ENCODE data around the gene OR52B6.
"Not testable (repeated sequence)": the region's sequence is repeated elsewhere in the genome, so short reads cannot be mapped to it uniquely, and the experiment has no call there.

OR52B6 gene, protein sequence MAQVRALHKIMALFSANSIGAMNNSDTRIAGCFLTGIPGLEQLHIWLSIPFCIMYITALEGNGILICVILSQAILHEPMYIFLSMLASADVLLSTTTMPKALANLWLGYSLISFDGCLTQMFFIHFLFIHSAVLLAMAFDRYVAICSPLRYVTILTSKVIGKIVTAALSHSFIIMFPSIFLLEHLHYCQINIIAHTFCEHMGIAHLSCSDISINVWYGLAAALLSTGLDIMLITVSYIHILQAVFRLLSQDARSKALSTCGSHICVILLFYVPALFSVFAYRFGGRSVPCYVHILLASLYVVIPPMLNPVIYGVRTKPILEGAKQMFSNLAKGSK

DNA sequence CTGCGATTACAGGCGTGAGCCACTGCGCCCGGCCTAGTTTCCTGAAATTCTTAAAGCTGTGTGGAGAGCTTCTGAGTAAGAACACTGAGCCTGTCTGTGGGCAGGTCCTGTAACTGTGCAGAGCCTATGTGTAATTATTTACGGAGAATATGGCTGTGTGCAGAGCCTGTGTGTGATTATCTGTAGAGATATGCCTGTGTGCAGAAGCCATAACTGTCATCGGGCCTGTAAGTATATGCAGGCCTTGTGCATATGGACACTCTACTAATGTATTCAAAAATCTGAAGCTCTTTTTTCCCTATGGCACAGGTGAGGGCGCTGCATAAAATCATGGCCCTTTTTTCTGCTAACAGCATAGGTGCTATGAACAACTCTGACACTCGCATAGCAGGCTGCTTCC, at the start of gene OR52B6:
Gene OR52B6, plus strand, starts transcription at position 301 of the 400 bp plus-strand sequence. Its CDS starts 0 bp downstream, at position 301.
- in situ Hi-C loops (cut with MboI; ENCODE audit: low sequenced_read_pairs), result no loop called here

DNA sequence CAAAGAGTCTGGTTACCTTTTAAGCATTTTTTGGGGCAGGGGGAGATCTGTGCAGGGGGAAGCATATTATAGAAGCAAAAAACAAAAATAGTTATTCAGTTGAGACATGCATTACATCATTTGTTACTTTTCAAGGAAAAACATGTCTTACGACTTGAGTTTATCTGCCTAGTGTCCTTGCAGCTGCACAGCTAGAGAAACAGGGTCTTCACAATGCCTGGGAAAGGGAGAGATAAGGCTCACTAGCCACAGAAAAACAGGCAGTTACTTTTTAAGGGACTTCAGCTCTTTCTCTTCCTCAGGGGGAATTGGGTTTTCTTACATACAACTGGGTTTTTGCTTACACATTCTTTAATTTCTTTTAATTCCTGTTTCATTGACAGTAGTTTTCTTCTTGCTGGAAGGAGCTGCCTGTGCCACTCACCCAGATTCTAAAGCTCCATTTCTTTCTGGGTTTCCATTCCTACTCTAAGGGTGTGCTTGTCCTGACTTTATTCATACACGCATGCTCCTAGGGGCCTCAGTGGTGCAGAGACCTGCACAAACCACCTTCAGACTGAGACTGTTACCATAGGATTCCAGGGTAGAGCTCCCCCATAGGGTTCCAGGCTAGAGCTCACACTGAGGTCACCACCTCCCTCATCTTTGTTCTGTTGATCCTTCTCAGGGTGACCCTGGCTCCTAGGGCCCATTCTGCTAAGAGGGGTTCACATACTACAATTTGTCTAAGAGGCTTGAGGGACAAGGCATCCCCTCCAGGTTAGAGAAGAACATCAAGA, 49.4 kb upstream of the OR52B6 start:
- in situ Hi-C loops (cut with MboI; ENCODE audit: low sequenced_read_pairs), result no loop called here

DNA sequence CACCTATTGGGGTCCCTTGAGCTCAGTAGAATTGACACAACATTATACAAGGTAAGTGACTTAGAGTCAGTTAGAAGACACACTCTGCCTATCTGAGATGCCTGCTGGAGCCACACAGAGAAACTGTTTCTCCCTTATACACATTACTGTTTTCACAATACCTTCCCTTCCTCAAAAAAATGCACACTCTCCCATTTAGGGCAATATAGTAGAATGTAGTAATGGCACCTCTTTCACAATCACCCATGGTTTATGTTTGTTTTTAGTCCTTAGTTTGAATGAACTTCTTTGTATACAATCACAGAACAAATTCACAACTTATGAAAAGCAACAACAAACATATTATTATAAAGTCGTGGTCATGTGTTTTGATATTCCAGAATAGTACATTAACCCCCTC, 46.6 kb upstream of the OR52B6 start:
- in situ Hi-C loops (cut with MboI; ENCODE audit: low sequenced_read_pairs), result no loop called here

DNA sequence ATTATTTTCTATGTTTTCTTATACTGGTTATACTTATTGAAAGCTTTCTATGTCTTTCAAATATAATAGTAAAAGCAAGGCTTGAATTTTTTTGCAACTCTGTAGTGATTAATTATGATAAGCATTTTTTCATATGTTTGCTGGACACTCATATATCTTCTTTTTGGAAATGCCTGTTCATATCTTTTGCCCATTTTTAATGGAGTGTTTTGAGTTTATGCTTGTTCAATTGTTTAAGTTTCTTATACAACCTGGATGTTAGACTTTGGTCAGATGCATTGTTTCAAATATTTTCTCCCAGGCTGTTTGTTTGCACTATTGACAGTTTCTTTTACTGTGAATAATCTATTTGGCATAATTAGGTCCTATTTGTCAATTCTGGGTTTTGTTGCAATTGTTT, 44.2 kb upstream of the OR52B6 start:
- in situ Hi-C loops (cut with MboI; ENCODE audit: low sequenced_read_pairs), result no loop called here

DNA sequence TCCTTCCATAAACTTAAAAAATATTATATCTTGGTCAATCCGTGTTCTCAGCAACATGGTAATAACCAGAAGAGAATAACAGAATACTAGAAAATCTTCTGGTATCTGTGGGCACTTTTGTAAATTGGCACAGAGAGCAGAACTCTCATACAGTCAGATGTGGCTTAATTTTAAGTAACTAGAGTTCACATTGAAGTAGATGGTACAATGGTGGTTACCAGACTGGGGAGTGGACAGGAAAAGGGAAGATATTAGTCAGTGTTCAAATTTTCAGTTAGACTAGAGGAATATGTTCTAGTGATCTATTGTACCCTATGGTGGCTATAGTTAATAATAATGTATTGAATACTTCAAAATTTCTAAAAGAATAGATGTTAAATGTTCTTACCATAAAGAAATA, 39.2 kb upstream of the OR52B6 start:
- in situ Hi-C loops (cut with MboI; ENCODE audit: low sequenced_read_pairs), result no loop called here

DNA sequence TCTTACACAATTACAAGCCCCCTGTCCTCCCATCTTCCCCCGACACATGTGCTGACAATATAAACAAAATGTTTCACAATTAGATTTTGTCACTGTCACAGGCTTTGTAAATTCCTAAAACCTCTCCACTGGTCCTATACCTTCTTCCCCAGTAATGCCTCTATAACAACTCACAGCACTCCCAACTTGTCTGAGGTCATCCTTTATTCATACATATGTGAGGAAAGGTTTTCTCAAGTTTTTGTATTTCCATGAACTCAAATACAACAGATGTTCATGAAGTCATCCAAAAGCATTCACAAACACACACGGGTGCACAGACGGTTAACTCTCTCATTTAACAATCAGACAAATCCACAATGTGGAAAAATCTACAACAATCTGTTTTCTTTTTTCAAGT, 34.2 kb upstream of the OR52B6 start:
- in situ Hi-C loops (cut with MboI; ENCODE audit: low sequenced_read_pairs), result no loop called here

DNA sequence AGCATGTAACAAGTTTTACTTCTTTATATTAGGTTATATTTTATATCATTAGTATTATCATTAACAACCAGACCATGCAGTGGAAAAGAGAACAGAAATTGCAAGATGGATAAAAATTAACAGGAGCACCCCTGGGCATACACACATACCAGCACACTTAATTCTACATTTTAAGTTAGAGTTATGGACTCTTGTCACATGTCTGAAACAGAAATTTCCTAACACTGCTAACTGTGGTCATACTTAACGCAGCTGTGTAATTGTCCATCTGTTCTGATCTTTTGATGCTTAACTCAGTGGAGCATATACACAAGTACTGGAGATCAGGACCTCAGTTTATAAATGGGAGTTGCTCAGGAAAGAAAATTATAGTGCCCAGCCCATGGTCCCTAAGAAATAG, 32.7 kb upstream of the OR52B6 start:
- in situ Hi-C loops (cut with MboI; ENCODE audit: low sequenced_read_pairs), result no loop called here

DNA sequence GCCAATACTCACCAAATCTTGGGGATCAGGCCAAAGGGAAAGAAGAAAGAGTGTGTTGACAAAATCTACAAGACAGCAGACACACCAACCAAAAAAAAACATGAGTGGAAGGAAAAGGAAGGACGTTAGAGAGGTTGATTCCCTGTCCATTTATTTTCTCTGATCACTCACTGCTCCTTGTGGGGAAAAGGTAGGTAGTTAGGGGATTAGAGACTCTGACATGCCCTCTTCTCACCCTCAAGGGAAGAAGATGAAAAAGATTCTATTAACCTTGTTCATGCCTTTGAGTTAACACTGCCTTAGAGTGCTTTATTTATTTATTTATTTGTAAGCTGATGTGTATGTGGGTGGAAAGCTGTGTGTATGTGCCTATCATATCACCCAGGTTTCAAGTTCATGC, 32.2 kb upstream of the OR52B6 start, which contains the start of gene OR52H1:
Gene OR52H1, minus strand, starts transcription at position 101 of the 400 bp plus-strand sequence. CDS start 3,035 bp downstream, outside the sequence.
- in situ Hi-C loops (cut with MboI; ENCODE audit: low sequenced_read_pairs), result no loop called here

DNA sequence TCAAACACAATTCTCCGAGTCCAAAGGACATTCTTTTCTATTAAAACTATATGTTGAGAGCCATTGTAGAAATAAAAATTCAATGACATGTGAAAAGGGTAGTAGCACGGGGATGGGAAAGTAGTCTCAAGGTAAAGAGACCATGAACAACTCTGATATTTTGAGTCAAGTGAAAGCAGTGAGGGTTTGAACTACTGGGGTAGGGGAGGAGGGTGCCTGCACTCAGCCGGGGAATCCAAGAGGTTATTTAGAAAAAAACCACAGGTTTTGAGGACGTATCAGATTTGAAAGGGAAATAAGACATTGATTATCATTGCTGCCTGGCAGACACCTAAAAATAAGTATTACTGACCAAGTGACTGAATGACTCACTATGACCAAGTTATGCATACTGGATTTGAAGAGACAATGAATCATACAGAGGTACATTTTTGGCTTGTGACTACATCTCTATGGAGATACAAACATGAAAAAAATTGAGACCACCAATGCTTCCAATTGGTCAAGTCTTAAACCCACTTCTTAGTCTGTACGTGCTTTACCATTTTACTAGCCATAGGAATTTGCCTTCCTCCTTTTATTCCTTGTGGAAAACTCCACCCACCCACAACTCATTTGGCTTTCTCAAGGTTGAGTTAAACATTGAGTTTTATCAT, 30.1 kb upstream of the OR52B6 start:
- in situ Hi-C loops (cut with MboI; ENCODE audit: low sequenced_read_pairs), result no loop called here

DNA sequence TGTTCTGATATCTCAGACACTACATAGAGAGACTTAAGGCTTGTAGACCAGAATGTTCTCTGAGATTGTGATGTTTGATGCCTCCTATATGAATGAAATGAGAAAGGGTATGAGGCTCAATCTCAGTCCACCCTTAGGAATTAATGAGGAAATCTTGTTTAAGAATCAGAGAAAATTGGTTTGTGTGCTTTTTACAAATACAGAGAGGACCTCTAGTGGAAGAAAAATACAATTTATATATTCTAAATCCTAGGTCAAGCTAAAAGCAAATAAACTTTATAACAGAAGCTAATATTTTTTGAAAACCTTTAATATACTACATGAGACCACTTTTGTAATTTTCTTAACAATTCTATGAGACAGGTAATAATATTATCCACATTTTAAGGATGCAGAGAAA, 27.3 kb upstream of the OR52B6 start:
- in situ Hi-C loops (cut with MboI; ENCODE audit: low sequenced_read_pairs), result no loop called here

DNA sequence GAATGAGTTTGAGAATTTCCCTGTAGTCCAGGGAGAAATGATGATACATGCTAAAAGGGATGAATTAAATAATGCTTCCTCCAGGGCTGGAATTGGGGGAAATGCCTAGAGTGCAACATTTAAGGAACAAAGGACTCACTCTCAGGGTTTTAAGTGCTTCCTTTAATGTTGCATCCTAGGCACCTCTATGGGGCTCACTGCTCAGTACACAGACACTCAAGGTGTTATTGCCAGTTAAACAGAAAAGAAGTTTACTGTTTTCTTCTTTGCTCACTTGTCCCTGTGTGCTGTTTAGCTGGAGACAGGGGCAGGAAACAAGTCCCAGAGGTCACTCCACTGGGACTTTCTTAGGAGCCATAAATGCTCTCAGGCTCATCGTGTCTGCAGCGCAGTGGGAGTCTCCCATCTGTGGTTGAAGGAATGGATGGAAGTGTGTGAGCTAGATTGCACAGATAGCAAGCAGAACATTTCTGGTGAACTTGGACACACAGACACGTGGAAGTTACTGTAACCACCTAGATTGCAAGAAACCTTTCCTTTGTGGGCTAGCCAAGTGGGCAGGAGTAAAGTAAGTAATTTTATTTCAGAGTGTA, 24.0 kb upstream of the OR52B6 start:
- in situ Hi-C loops (cut with MboI; ENCODE audit: low sequenced_read_pairs), result no loop called here

DNA sequence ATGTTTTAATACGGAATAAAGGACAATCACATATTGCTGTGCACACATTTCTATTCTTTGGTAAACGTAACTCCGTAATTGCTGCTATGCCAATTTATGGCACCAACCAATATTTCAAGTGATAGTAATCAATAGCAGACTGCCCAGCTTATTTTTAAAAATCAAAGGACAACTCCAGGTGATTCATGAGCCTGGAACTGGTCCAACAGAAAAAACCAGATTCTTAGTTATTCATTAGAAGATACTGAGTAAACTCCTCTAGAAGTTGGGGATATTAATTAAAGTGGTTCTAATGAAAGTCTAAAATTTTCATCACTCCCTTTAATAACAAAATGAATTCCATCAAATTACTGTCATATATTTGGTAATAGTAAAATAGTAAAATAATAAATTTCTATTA, 22.9 kb upstream of the OR52B6 start:
- in situ Hi-C loops (cut with MboI; ENCODE audit: low sequenced_read_pairs), result no loop called here

DNA sequence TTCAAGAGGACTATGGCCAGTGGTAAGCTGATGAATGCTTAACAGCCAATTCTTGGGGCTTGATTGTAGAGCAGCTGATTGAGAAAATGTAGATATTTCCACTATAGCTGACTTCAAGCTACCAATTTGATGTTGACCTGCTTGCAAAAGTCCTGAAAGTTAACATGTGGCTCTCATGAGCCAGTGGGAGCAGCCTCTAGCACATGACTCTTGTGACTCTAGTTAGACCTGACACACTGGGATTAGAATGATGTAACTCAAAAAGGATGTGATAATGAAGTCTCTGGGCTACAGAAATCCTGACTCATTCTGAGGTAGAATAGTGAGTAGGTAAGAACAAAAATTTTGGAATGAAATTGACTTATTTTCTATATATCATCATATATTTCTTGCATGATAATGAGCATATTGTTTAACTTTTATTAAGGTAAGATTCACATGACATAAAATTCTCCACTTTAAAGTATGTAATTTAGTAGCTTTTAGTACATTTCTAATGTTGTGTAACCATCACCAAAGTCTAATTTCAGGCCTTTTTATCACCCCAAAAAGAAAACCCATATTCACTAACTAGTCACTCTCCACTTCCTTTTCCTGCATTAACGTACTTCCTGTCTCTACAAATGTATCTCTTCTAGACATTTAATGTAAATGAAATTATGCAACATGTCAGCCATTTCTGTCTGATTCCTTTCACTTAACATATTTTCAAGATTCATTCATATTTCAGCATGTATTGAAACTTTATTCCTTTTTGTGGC, 16.2 kb upstream of the OR52B6 start:
- in situ Hi-C loops (cut with MboI; ENCODE audit: low sequenced_read_pairs), result no loop called here

DNA sequence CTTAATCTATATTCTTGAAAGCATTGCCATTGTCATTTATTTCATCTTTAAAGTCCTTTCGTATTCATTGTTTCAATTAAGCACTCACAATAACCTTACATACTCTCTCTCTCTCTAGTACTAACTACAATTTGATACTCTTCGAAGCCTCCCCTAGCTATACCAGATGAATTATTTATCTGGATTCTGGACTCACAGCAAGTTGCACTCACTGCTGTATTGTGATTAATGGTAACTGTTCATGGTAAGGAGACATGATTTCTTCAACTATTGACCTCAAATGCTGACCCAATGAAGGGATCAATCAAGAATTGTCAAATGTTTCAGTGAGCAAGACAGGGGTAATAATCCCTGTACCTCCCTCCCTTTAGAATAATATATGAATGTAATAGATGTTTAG, 6.0 kb upstream of the OR52B6 start:
- in situ Hi-C loops (cut with MboI; ENCODE audit: low sequenced_read_pairs), result no loop called here

DNA sequence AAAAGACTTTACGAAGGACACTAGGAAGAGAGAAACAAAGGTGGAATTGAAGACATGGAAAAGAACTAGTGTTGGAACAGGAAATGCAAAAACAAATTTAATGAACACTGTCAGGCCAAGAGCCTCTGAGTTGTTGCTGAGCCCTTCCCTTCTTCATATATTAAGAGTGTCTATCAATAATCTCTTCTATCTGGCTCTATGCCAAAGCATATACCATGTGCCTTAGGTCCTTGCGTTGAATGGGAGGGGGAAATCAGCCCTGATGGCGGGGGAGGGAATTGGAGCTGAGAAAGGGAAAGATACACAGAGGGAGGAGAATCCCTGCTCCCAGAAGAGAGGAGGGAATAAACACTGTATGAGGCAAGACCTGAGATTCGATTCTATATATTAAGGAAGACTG, 5.5 kb upstream of the OR52B6 start:
- in situ Hi-C loops (cut with MboI; ENCODE audit: low sequenced_read_pairs), result no loop called here

DNA sequence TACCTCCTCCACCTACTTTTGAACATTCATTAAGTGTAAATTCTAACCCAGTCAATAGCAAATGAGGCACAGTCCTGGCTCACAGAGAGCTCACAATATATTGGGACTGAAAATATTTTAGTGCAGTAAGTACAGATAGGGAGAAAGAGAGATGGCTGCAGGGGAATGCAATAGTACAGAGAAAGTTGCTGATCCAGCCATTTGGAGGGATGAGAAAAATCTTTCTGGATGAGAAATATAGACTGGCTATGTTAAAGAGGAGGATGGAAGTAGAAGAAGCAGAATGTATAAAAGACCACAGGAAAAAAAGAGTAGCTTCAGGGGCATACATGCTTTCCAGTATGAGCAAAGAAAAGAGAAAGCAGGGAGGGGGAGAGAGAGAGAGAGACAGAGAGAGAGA, 3.6 kb upstream of the OR52B6 start:
- in situ Hi-C loops (cut with MboI; ENCODE audit: low sequenced_read_pairs), result no loop called here

DNA sequence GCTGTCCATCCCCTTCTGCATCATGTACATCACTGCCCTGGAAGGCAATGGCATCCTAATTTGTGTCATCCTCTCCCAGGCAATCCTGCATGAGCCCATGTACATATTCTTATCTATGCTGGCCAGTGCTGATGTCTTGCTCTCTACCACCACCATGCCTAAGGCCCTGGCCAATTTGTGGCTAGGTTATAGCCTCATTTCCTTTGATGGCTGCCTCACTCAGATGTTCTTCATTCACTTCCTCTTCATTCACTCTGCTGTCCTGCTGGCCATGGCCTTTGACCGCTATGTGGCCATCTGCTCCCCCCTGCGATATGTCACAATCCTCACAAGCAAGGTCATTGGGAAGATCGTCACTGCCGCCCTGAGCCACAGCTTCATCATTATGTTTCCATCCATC, 337 bp downstream of the OR52B6 start:
- in situ Hi-C loops (cut with MboI; ENCODE audit: low sequenced_read_pairs), result no loop called here

DNA sequence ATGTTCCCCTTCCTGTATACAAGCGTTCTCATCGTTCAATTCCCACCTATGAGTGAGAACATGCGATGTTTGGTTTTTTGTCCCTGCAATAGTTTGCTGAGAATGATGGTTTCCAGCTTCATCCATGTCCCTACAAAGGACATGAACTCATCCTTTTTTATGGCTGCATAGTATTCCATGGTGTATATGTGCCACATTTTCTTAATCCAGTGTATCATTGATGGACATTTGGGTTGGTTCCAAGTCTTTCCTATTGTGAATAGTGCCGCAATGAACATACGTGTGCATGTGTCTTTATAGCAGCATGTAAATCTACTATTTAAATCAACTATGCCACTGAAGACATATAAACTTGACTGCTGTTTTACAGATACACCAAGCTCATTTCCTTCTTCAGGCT, 3.8 kb downstream of the OR52B6 start:
- in situ Hi-C loops (cut with MboI; ENCODE audit: low sequenced_read_pairs), result not testable (repeated sequence)

DNA sequence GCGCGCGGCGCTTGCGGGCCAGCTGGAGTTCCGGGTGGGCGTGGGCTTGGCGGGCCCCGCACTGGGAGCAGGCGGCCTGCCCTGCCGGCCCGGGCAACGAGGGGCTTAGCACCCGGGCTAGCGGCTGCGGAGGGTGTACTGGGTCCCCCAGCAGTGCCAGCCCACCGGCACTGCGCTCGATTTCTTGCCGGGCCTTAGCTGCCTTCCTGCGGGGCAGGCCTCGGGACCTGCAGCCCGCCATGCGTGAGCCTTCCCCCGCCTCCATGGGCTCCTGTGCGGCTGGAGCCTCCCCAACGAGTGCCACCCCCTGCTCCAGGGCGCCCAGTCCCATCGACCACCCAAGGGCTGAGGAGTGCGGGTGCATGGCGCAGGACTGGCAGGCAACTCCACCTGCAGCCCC, 9.2 kb downstream of the OR52B6 start:
- in situ Hi-C loops (cut with MboI; ENCODE audit: low sequenced_read_pairs), result not testable (repeated sequence)

DNA sequence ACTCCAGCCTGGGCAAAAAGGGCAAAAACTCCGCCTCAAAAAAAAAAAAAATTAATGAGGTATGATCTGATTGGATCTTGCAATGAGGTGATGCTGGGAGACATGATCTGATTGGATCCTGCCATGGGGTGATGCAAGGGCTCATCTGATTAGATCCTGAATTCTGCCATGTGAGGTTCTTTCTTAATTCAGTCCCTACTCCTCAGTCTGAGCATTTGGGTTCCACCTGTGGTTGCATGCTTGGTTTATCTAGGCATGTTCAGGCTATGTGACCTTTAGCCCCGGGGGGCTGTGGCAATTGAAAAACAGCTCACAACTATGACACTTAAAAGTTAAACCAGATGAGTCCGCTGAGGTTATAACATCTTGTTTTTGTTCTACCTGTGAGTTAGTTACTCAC, 10.9 kb downstream of the OR52B6 start:
- in situ Hi-C loops (cut with MboI; ENCODE audit: low sequenced_read_pairs), result no loop called here

DNA sequence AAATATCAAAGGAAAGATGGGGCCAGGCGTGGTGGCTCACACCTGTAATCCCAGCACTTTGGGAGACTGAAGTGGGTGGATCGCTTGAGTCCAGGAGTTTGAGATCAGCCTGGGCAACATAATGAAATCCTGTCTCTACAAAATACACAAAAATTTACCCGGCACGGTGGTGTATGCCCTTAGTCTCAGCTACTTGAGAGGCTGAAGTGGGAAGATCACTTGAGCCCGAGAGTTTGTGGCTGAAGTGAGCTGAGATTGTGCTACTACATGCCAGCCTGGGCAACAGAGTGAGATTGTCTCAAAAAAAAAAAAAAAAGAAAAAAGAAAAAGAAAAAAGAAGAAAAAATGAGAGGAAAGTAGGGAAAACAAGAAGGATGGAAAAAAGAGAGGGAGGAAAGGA, 11.9 kb downstream of the OR52B6 start:
- in situ Hi-C loops (cut with MboI; ENCODE audit: low sequenced_read_pairs), result no loop called here

Data from HL-60/S4 treated with retinoic acid at 250 ng/mL for 4 days and 3 days (cell line).